Mammary epithelial cell (primary cell): ENCODE data around the gene KMT5B.
"Not testable (repeated sequence)": the region's sequence is repeated elsewhere in the genome, so short reads cannot be mapped to it uniquely, and the experiment has no call there.

Source experiments
- CTCF ChIP-seq, 2 donors: IDR thresholded peaks in 1 of 2; conservative IDR thresholded peaks in 1 of 2; 2 replicates each; pipeline ENCODE4 v1.5.1; 2011 to 2012; ENCODE audit warnings: inconsistent platforms in 2 of 2, low read length in 2 of 2, mild to moderate bottlenecking in 2 of 2, control low read depth in 1 of 2, low read depth in 1 of 2; ENCODE audit not compliant: insufficient read depth in 1 of 2; ENCODE audit errors: extremely low read depth in 1 of 2
- EZH2 ChIP-seq: IDR thresholded peaks from 2 replicates; pipeline ENCODE4 v1.6.1; 2012; ENCODE audit warnings: low read length, inconsistent platforms, borderline replicate concordance

GRCh38 chr11:68244912-68245311, 31.8 kb upstream of the KMT5B start:
- not testable (repeated sequence) for TF ChIP-seq CTCF (conservative IDR thresholded peaks at IDR 0.05 in 1 of 2, IDR thresholded peaks at IDR 0.05 in 1 of 2; ENCODE audit: extremely low read depth in 1 of 2, insufficient read depth in 1 of 2, low read depth in 1 of 2, low read length in 2 of 2); EZH2
